Activated CD8-positive, alpha-beta memory T cell treated with anti-CD3 and anti-CD28 coated beads, Interleukin-2, amount 50 U/mL, for 4 hours (primary cell): ENCODE results near the gene CADM2.
"Not testable (repeated sequence)": the region's sequence is repeated elsewhere in the genome, so short reads cannot be mapped to it uniquely, and the experiment has no call there.

ENCODE experiments used
- DNase-seq: peaks from one replicate; pipeline ENCODE4 v3.0.0-alpha.2; 2020

Gene CADM2

DNA sequence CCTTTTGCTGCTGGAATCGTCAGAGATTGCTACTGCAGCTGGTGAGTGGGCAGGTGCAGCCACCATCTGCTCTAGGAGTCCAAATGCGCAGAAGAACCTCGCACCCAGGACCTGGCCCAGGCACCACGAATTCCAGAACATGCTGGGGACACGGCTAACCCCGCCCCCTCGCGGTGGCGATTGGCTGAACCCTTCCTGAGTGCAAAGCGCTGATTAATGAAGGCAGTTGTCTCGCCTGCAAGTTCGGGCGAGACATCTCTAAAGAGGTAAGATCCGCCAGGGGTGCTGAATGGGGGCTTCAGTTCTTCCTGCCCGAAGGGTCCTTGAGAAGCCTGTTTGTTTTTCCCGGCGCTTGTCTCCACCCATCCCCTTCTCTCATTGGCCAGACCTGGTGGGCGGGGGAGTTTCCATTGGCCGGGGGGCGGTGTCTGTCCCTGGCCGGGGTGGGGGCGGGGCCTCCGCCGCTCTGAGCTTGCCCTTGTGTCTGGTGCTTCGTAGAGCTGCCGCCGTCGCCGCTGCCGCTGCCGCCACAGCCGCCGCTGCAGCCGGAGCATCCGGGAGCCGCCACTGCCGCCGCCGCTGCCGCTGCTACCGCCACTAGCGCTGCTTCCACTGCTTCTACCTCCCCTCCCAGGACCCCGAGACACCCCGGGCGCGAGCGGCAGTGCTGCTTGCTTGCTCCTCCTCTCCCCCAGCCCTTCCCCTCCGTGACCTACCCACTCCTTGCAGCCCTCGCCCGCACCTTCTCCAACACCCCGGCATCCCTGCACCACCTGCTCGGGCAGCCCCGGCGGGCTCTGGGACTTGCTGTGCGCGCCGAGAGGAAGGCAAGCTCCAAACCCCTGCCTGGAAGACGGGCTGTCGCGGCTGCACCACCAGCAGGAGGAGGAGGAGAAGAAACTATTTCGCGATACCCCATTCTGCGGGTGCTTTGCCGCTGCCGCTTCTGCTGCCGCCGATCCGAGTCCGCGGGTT, at the start of gene CADM2:
TSS of gene CADM2 (plus strand) at position 495 of the 975 bp plus-strand sequence.
- DNase-seq = peak; percentile 52

DNA sequence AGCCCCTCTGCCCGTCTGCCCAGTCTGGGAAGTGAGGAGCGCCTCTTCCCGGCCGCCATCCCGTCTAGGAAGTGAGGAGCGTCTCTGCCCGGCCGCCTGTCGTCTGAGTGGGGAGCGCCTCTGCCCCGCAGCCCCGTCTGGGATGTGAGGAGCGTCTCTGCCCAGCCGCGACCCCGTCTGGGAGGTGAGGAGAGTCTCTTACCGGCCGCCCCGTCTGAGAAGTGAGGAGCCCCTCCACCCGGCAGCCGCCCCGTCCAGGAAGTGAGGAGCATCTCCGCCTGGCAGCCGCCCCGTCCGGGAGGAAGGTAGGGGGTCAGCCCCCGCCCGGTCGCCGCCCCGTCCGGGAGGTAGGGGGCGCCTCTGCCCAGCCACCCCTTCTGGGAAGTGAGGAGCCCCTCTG, 40.2 kb upstream of the CADM2 start:
- DNase-seq = not testable (repeated sequence)

DNA sequence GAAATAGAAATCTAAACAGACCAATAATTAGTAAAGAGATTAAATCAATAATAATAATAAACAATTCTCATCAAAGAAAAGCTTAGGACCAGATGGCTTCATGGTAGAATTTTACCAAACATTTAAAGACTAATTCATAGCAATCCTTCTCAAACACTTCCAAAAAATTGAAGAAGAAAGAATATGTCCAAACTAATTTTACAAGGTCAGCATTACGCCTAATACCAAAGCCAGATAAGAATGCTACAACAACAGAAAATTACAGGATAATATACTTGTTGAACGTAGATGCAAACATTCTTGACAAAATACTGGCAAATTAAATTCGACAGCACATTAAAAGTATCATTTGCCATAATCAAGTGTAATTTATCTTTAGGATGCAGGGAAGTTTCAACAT, 36.1 kb upstream of the CADM2 start:
- DNase-seq = no peak

DNA sequence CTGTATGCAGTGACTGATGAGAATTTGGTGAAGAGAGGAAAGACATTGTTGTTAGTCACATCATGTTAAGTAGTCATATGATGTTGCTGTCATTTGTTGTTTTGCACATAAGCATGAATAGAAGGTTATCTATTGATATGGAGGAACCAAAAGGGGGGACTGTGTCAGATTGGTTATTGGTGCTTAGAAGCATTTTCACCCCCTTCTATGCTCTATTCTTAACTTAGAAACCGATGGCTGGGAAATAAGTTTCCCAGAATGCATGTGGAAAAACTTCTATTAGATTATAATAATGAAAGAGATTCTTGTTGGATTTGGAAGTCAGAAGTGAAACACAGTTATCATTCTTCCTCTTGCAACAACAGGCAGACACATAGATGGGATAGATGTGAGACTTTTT, 33.2 kb upstream of the CADM2 start:
- DNase-seq = no peak

DNA sequence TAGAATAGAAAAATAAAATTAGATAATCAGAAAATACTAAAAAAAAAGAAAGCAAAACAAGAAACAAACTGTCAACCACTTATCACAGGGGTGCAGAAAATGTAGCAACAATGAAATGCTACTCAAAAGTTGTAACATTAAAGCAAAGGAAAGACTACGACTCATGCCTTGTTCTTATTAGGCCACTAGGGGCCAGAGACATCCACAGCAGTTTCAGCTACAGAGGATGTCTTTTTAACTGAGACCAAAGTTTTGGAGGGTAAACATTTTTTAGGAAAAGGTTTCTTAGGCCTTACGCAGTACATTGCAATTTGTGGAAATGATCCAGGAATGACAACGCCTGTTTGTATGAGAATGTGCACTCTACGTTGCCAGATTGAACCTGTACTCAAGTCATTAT, 15.4 kb upstream of the CADM2 start:
- DNase-seq = no peak

DNA sequence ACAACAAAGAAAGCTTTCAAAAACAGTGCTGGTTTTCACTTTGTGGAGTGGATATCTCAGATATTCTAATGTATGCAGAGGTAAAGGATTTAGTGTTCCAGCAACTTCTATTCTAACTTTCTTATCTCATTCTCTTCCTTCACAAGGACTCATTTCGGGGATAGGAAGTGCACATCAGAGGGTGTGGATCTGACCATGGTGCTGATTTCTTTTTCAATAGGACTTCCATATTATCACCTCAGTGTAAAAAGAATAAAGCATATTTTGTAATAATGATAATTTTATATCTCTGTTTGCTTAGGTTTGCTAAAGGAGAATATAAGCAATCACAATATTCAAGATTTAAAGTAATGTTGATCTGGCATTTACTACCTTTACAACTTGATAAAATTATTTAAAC, 12.5 kb upstream of the CADM2 start:
- no peak for DNase-seq

DNA sequence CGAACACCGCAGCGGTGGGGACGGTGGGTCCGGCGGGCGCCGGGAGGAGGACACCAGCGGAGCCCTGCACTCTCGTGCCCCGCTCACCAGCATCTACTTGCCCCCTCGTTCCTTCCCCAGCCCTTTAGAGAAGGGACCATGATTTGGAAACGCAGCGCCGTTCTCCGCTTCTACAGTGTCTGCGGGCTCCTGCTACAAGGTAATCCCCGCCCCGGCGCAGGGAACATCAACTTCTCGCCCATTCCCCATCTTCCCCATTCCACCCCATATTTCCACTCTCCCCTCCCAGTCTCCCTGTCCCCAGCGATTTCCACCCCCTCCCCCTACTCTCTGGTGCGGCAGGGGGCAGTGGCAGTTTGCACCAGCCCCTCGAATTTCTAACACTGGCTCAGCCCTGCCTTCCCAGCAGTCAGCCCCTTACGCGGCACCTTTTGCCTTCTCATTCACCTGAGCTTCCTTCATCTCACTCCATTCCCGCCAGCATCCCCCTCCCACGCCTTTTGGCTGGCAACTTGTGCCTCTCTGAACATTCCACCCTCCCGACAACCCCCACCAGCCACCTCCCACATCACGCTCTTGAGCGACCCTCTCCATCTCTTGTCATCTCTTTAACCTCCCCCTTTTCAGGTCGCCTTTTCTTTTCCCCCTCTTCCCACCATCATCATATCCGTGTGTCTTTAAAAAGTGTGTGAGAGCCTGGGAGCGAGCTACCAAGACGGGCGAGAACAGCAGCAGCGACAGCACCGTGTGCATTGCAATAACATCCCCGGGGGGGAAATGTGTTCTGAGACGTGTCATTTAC, 882 bp downstream of the CADM2 start:
- DNase-seq = no peak

DNA sequence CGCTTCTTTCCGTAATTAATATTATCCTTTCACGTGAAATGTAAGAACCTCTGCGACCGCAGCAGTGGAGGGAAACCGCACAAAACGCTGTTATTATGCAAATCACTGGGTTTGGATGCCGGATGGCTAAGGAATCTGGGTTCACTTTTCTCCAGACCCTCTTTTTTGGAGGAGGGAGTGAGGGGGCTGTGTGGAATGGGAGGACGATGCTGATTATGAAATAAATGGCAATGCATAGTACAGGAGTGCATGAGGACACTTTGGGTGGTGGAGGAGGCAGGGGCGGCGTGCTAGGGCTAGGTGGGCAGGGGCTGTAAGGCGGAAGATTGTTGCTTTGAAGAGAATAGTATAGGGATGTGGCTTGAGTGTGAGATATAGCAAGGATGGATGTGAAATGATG, 1.8 kb downstream of the CADM2 start:
- DNase-seq = no peak

DNA sequence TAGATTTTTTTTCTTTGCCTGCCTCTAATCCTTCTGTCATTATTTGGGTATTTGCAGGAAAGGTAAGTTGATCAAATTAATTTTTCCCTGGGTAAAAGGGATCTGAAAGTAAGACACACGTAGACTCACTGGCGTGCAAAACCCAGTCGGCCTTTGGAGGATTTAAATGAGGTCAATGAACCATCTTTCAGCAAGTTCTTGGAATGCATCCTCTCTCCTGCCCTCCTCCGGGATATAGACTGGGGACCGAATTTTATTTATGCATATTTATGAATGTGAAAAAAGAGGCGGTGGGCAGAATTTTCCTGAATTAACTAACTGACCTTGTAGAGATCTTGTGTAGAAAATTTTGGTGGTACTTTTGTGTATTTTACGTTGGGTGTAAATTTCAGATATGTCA, 2.2 kb downstream of the CADM2 start:
- DNase-seq = no peak

DNA sequence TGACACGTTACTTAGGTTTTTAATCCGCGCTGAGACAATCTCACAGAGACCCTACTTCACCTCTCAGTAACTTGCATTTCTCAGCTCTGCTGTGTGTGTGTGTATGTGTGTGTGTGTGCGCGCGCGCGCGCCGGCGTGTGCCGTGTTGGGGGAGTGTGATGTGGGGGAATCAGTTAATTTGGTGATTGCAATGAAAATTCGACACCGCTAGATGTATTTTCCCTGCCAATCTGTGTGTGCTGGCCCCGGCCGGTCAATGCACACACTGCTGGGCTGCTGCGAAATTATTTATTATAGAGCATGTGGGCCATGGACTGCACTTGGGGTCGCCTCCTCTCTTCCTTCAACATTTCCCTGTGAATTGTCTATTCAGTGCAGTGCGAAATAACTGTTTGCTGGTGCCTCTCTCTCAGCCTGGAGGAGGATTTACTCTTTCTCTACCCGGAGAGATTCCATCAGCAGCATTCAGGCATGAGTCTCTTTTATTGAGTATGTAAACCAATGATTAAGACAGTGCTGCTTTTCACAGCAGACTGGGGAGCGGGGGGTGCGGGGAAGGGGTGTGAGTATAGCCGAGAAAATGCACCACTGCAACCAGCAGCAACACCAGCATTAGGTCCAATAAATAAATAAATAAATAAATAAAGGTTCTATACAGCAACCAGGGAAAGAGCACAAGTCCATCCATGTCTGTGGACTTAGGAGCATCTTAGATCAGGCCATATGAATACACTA, 2.9 kb downstream of the CADM2 start:
- no peak for DNase-seq

DNA sequence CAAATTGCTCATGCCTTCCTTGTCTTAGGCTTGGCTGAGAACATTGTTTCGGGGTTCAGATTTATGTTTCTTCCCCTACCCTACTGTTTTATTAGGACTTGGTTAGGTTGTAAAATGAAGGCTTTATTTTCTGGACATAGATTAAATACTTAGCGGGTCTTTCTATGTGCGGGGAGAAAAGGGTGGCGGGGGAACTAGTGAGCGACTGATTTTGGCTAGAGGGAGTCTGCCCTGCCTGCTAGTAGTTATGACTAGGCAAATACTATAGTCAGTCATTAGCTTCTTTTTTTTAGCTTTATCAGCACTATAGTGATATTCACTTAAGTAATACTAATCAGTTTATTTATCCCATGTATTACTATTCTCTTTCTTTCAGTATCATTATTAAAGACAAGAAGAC, 3.6 kb downstream of the CADM2 start:
- DNase-seq = no peak

DNA sequence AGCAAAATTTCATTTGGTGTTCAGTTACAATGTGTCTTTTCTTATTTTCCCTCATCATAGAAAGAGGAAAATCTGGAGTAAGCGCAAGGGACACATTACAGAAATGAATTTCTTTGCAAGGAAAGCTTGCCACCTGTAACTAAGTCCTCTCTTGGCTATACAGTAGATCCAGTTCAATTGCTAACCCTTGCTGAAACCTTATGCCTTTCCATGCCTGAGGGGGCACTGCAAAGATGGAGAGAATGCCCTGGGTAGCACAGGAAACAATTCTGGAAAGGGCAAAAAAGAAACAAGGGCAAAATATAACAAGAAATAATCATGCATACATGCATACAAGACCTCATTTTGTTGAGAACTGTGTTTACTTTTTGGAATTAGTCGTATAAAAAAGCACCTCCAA, 4.3 kb downstream of the CADM2 start:
- DNase-seq = no peak

DNA sequence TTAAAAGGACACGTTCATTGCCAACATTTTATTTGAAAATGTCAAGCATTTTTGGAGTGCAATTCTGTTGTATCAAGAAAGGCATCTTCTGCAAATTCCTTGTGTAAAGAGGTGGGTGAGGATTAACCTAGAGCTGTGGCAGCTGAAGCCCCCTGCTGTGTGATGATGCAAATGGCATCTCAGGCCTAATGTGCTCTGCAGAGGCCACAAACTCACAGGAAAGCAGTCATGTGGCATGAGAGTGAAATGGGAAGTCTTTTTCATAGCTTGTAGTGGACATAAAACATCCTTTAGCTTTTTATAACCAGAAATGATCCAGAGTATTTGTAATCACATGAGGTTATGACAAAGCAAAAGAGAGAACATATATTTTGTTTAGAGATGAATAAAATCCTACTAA, 6.4 kb downstream of the CADM2 start:
- no peak for DNase-seq

DNA sequence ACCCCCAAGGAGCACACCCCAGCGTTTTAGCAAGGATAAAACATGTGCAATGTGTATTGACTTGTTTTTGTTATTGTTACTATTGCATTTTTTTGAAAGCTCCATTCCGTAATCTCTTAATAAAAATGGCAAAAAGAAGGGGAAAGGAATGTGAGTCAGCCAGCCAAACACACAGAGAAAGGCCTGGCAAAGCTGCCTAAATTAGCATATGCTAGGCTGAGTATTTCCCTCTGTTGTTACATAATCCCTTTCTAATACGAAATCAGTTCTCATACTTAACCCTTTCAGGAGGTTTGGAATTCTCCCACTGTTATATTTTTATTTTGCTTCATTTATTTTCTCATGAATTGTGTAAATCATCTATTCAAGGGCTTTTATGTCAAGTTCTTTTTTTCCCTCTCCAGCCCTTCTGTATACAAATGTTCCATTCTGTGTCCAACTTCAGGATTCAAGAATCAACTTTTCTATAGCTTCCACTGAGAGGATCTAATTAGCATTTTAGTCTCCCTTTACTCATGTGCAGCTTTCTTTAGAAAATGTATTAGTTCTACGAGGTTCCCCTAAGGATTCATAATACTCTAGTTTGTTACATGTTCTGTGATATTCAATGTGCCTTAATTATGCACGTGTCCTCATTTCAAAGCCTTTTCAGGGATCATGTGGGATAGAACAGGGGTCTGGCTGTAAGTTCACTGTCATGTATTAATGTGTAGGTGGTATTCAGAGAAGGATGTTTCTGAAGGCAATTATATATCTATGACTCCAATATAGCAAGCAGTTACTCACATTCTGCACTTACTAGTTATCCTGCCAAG, 9.2 kb downstream of the CADM2 start:
- no peak for DNase-seq

DNA sequence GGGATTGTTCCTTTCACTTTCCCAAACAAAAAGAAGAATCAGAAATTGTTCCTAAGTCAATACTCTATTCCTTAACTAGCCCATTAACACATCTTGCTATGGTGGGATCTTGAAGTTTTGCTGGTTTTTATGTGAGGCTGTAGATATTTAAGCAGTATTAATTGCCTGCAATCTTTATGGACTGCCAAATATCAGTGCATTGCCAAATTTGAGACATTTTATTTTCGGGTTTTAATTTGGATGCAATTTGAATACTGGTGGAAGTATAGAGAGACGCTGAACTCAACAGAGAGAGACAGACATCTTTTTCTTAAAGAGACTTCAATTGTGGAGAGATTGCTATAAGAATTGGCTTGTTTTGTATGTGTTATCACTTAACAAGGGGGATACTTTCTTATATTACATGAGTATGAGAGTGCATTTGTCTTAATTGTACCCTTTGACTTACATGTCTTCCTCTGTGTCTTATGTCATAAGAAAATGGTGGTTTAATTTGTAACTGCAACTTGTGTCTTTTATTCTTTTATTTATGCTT, 10.0 kb downstream of the CADM2 start:
- no peak for DNase-seq

DNA sequence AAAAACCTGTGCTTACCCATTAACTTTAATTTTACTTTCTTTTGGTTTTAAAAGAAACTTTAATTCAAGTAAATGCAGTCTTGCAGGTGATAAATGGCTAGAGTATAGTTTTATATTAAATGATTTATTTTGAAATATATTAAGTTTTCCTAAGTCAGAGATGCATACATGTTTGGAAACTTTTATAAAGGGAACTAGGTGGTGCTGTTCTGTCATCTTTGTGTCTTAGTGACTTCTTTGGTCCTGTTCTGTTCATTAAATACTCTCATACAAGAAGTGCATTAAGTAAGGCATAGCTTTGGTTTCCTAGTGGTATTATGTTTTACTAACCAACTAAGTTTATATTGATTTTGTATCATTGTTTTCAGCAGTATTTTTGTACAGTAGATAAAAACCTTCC, 15.6 kb downstream of the CADM2 start:
- no peak for DNase-seq

DNA sequence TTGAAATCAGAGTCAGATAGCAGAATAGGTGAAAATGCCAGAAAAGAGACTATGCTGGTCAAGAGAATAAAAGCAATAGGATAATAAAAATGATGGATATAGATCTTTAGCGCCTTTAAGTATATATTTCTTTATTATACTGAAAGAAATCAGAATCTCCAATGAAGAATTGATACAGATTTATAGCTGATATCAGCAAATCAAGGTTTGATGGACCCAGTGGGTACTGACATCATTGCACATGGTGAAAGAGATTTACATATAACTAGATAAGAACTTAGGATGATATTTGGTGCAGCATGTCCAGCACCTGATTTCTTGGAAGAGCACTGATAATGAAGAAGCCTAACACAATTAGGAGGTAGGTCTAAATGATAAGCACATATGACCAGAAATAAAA, 18.2 kb downstream of the CADM2 start:
- no peak for DNase-seq

DNA sequence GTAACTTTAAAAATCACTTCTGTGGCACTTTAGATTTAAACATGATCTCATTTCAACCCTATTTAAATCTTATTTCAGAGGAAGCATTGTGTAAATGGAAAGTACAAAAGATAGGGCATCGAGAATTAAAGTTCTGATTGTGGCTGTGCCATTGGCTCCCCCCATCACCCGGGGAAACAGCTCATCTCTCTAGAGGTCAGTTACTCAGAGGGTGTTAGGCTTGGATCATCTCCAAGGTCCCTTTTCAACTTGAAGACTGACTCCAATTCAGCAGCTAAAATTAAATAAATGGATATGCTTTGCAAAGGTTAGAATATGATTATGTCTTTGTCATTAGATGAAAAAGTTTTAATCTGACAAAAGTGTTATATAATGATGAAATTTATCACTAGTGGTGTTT, 20.1 kb downstream of the CADM2 start:
- no peak for DNase-seq

DNA sequence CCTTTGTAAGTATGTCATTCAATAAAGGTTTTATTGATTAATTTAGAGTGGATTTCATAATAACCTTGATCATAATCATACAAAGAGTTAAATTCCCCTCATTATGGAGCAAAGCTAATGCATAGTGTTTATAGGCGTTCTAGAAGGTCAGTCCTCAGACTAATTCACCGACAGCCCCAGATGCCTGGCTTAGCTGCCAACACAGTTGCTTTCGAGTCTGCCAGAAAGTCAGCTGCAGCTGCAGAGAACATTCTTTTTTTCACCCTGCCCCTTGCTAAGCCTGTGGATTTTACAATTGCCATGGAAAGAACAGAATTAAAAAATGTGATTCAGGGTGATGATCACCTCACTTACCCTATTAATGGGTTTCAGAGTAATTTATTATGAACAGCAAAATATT, 21.2 kb downstream of the CADM2 start:
- no peak for DNase-seq

DNA sequence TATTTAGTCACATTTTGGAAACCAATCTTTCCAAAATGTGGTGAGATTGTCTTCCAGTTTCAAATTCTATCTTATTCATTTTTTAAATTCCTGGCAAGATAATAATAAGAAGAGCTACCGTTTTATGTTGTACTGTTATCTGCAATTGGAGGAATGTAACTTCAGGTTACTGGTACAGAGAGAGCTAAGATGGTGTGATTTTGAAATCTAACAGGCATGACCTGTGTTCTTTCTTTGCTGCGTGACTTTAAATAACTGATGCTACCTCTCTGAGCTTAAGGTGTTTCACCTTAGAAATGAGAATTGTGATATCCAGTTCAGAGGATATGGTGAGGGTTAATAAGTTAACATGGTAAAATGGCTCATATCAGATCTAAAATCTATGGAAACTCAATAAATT, 21.7 kb downstream of the CADM2 start:
- no peak for DNase-seq

DNA sequence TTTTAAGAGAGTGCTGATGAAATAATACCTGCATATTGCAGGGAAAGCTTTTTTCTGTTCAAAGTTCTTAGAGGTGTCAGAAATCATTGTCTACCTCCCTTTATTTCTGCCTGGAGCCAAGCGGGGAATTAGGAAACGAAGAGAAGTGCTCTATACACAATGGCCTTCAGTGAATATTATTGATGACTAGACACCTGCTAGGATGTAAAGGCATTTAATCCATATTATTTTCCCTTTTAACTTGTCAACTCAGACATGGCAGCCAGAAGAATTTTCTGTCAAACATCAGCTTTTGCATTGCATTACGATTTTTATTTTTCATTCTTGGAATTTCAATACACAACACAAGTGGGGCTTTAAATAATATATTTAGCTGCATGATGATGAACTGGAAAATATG, 24.7 kb downstream of the CADM2 start:
- DNase-seq = no peak

DNA sequence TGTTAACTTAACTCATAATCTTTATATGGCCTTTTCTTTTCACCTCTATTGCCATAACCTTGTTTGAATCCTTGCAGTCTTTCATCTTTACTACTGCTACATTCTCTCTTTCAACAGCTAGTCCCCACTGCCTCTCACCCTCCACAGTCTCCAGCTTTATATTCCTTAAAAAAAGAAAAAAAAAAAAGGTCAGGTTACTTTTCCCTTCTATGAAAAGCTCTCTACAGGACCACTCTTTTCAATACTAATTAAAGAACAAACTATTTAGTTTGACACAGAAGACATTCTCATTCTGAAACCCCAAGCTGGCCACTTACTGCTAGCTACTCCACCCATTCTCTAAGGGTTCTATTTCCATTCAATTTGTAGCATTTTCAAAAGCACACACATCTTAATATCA, 25.6 kb downstream of the CADM2 start:
- DNase-seq = no peak
